ENCODE data around the gene SMYD3.

GRCh38 chr1:246518456-246519205 lies 11.6 kb upstream of the SMYD3 start:
- TF ChIP-seq REST (IDR thresholded peaks at IDR 0.05; ENCODE audit: low read depth, low read length) (no peak), EP300 (IDR thresholded peaks at IDR 0.05; ENCODE audit: borderline replicate concordance in 1 of 2, control insufficient read depth in 1 of 2, low read depth in 2 of 2, low read length in 2 of 2) (no peak), POLR2AphosphoS5 (IDR thresholded peaks at IDR 0.05; ENCODE audit: low read length) (no peak), ASH2L (IDR thresholded peaks at IDR 0.05; ENCODE audit: borderline replicate concordance, low read depth) (no peak), YY1 (IDR thresholded peaks at IDR 0.05; ENCODE audit: low read depth, low read length) (no peak), POLR2A (IDR thresholded peaks at IDR 0.05; ENCODE audit: low read depth, low read length) (no peak), SMAD1 (IDR thresholded peaks at IDR 0.05; ENCODE audit: low read depth, partially characterized antibody) (no peak)
